Hindlimb muscle (tissue), 1 donor: Measurements from ENCODE around the gene RBM33. TPM values are rescaled to one million over a fixed set of nuclear protein-coding genes. Genes with fewer than 3 reads are reported as not detected.

Experiments used
- DNase-seq: peaks from one replicate; pipeline ENCODE4 v3.0.0-alpha.2; 2013
- polyA plus RNA-seq: library from polyadenylated mRNA; unstranded; fragments of 120-200 nt; gene quantifications from one replicate; pipeline ENCODE4 v1.2.1, GENCODE V29; 2013; ENCODE audit not compliant: insufficient read length

Gene RBM33
- polyA plus RNA-seq, 1 donor = 28.4 TPM

- no peak for DNase-seq
Measured at GRCh38 chr7:155778349-155778748, 133.9 kb downstream of the RBM33 start.

DNA sequence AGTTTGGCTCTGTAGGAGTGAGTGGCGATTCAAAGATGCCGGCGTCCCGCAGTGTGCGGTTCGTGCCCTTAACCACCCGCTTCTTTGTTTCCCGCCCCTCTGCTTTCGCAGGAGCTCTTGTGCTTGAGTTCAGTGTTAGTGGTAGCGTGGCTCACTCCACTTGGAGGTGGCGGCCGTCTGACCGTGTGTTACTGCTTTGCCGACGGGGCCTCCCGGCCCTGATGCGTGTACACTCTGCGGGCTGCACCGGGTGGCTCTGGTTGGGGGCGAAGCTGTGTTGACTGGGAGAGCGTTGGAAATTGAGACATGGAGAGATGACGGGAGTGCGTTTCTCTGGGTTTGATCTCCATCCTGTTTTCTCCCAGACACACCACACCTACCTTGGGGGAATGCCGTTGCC, 136.4 kb downstream of the RBM33 start:
- DNase-seq = no peak

GRCh38 chr7:155781433-155781832, 137.0 kb downstream of the RBM33 start:
- no peak for DNase-seq

DNA sequence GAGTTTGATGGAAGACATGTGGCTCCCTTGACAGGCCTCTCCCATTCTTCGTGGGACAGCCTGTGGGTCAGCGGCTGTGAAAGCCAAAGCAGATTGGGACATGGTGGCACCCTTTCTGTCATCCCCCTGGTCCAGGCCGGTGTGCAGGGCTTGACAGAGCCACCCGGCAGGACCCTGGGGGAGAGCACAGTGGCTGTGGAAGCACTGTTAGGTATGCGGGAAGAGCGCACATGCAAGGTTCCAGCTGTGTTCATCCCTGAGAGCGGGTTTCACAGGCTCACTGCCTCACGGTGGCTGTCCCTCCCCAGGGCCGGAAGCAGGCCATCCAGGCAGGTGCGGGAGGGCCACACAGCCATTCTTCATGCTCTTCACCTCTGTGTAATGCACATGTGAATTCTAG, 138.0 kb downstream of the RBM33 start:
- no peak for DNase-seq

- DNase-seq = no peak
Measured at GRCh38 chr7:155785536-155785935, 141.1 kb downstream of the RBM33 start.

- no peak for DNase-seq
Measured at GRCh38 chr7:155786491-155786890, 142.0 kb downstream of the RBM33 start.

- no peak for DNase-seq
Measured at GRCh38 chr7:155787171-155787851, 142.8 kb downstream of the RBM33 start.

DNA sequence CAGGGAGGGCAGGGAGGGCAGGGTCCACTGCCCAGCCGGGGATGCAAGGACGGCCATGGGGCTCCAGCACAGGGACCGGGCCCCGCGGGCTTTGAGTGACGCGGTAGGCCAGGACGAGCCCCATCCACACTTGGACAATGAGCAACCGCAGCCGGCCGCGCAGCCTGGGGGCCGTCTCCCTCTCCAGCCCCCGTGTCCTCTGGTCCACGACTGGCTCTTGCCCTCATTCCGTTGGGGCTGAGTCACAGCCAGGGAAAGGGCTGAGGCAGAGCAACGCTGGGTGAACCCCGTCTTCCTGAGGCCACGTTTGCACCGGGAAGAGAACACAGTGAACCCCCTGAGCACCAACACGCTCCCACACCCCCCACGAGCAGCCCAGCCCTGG, 144.1 kb downstream of the RBM33 start:
- no peak for DNase-seq

DNA sequence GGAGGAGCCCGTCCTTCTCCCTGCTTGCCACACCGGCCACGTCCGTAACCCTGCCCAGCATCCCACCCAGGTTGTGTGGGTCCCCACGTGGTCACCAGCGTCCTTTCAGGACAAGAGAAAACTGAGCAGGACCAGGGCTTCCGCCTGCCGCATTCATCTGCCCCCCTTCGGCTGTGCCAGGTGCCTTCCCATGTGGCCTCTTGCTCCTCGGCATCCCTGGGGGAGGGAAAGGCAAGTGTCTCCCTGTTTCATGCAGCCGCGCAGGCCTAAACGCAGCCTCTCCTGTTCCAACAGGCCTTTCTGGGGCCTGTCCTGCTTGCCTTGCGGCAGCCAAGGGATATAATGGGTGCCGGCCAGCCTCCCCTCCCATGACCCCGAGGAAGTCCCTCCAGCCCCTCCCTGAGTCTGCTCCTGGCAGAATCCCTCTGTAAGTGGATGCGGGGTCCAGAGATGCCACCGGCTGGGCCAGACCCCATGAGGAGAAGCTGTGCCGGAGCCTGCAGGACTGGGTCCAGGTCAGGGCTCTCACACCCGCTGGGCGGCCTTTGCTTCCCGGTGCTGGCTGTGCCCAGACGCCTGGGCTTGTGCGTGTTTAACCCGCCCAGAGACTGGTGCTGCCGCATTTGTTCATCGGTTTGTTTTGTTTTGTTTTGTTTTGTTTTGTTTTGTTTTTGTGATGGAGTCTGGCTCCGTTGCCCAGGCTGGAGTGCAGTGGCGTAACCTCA, 144.7 kb downstream of the RBM33 start:
- no peak for DNase-seq

DNA sequence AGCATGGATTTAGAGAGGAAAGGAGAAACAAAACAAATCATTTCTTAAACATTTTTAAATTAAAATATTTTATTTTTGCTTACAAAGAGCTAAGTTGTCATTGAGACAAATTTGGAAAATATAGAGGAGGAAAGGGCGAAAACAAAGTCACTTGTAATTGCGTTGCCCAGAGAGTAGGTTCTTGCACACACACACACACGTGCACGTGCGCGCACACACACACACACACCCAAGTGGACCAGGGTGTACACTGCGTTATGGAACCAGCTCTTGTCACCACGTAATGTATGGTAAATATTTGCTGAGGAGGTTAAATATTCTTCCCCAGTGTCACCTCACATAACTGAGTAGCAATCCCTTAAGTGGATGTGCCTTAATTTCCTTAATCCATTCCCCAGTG, 146.2 kb downstream of the RBM33 start:
- no peak for DNase-seq

GRCh38 chr7:155791214-155791737, 146.8 kb downstream of the RBM33 start:
- no peak for DNase-seq

DNA sequence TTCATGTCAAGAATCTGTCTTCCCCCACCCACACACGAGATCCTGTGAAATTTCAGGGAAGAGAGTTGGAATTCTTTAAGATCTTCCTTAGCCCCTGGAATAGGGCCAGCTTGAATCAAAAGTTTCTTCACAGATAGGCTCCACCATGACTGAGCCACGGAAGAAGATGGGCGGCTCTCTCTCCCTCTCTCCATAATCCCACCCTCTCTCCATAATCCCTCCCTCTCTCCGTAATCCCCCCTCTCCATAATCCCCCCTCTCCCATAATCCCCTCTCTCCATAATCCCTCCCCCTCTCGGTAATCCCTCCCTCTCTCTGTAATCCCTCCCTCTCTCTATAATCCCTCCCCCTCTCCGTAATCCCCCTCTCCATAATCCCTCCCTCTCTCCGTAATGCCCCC, 147.4 kb downstream of the RBM33 start:
- DNase-seq = no peak

GRCh38 chr7:155792315-155792960, 148.0 kb downstream of the RBM33 start:
- no peak for DNase-seq

GRCh38 chr7:155792999-155793560, 148.6 kb downstream of the RBM33 start:
- DNase-seq = no peak

DNA sequence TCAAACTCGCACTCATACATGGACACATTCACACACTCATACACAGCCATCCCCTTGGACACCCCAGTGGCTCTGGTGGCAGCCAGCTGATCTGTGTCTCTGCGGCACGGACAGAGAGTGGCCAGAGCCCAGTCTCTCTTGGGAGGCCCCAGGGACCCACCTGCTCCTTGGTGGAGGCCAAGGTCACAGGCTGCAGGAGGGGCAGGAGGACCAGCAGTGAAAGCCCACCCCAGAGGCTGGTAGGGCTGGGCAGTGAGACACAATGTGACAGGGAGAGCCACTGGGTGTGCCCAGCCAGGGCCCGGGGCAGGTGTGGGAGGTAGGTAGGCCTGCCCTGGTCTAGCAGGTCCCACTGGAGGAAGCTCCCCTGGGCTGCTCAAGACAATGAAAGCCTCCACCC, 149.3 kb downstream of the RBM33 start:
- no peak for DNase-seq

DNA sequence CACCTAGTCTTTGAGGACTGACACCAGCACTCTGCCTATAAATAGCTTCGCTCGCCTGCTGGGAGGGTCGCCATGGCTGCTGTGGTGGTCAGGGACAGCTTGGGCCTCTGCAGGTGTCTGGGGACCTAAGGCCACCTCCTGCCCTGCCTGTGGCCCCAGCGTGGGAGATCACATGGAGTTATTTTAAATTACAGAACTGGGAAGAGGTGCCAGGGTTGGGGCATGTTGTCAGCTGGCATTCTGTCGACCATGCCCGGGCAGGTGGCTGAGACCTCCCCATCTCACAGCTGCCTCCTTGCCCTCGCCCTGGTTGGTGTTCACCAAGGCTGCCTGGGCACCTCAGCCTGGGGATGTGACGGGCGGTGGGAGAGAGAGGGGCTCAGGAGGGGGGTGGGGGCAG, 149.7 kb downstream of the RBM33 start:
- no peak for DNase-seq

- no peak for DNase-seq
Measured at GRCh38 chr7:155795401-155795800, 150.9 kb downstream of the RBM33 start.

DNA sequence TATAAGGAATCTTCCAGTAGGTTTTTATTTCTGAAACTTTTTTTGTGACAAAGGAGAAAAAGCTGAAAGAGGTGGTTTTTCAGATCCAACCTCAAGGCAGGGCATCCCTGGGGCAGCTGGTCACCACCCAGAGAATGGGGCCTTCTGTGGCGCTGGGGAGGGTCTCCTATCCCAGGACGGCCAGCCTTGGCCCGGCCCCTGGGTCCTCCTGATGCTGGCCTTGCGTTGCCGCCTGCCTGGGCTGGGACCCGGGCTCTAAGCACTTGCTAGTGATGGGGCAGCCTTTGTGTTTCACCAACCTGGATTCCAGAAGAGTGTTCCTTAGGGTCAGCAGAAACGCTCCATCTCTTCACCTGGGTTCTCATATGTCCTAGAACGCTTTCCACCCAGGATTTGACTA, 151.5 kb downstream of the RBM33 start:
- no peak for DNase-seq

GRCh38 chr7:155796381-155797261, 152.2 kb downstream of the RBM33 start:
- DNase-seq = peak; percentile 12

DNA sequence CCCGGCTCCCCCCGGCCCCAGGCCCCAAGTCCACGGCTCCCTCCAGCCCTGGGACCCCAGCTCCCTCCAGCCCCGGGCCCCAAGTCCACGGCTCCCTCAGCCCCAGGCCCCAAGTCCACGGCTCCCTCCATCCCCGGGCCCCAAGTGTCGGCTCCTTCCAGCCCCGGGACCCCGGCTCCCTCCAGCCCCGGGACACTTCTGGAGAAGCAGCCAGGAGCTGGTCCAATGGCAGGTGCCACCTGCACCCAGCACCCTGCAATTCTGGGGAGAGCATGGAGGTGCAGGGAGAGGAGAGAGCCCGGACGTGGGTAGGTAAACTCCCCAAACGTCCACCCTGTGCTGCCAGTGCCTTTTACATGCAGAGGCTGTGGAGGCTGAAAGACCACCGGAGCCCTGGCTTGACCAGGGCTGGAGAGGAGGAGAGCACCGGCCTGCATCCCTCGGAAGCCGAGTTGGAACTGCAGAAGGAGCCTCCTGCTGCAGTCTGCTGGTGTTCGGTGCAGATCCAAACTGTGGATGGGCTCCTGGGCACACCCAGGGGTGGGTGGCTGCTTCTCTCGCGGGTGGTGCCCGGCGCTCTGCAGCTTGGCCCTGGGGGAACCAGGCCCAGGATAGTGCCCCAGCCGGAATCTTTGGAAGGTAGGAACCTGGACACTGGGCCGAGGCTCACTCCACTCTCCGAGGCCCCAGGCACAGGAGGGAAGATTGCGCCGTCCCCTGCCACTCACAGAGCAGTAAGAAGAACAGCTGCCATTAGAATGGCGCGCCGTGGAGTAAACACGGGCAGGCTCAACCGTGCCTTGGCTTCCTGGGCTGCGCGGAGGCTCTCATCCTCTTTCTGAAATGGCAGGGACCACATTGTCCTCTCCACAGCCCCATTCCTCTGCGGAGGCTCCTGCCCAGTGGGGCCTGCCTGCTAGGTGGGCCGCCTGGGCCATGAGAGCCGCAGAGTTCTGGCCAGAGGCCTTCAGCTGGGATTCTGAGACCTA, 153.1 kb downstream of the RBM33 start:
- DNase-seq = no peak
